K562 (cell line): ENCODE data around the gene NUP62.
"Not testable (repeated sequence)": the region's sequence is repeated elsewhere in the genome, so short reads cannot be mapped to it uniquely, and the experiment has no call there.

Source experiments
- CBX3 ChIP-seq, 2 experiments: IDR thresholded peaks; 1 replicate in 1 of 2; 2 replicates in 1 of 2; pipeline ENCODE4 v1.6.1; 2012; ENCODE audit warnings: inconsistent platforms in 2 of 2, low read length in 2 of 2, borderline replicate concordance in 1 of 2, control low read depth in 1 of 2
- CREB1 ChIP-seq, 2 experiments: sonication (generic) in 1 of 2; formaldehyde crosslinking in 1 of 2; IDR thresholded peaks; 2 replicates each; pipeline versions ENCODE4 v1.6.1 to v1.8.0; 2012 to 2022; ENCODE audit warnings: inconsistent platforms in 1 of 2, mild to moderate bottlenecking in 1 of 2, missing genetic modification reagents in 1 of 2, moderate library complexity in 1 of 2
- CTCF ChIP-seq, 3 experiments: IDR thresholded peaks in 2 of 3; conservative IDR thresholded peaks in 1 of 3; 2 replicates each; pipeline ENCODE4 v1.5.1; 2011 to 2012; ENCODE audit warnings: low read length in 3 of 3, mild to moderate bottlenecking in 3 of 3, control low read depth in 2 of 3, improper control_type of control experiment in 1 of 3, inconsistent platforms in 1 of 3, low read depth in 1 of 3, mixed read lengths in 1 of 3, moderate library complexity in 1 of 3; ENCODE audit not compliant: insufficient read depth in 2 of 3
- MBD2 ChIP-seq: sonication (generic); IDR thresholded peaks from 2 replicates; pipeline ENCODE4 v1.6.1; 2016; ENCODE audit warnings: low read depth, borderline replicate concordance
- MTA3 ChIP-seq: fragments of 450-650 bp; formaldehyde crosslinking; IDR thresholded peaks from 2 replicates; pipeline ENCODE4 v1.6.1; 2017; ENCODE audit warnings: mild to moderate bottlenecking, borderline replicate concordance
- POLR2A ChIP-seq: fragments of 450-650 bp; conservative IDR thresholded peaks from 2 replicates; pipeline ENCODE4 v1.6.1; 2016
- POLR2AphosphoS5 ChIP-seq: IDR thresholded peaks from 2 replicates; pipeline ENCODE4 v1.6.1; 2011; ENCODE audit warnings: mild to moderate bottlenecking, low read depth, low read length, moderate library complexity; ENCODE audit not compliant: control insufficient read depth, insufficient read depth
- SMAD3 ChIP-seq: fragments of 450-650 bp; formaldehyde crosslinking; conservative IDR thresholded peaks from 2 replicates; pipeline ENCODE4 v1.4.0; 2020; ENCODE audit warnings: mild to moderate bottlenecking
- XRCC5 ChIP-seq: fragments of 200-400 bp; formaldehyde crosslinking; IDR thresholded peaks from 2 replicates; pipeline ENCODE4 v1.6.1; 2017; ENCODE audit warnings: low read depth, mild to moderate bottlenecking, low read length
- ZNF511 ChIP-seq: sonication (generic); formaldehyde crosslinking; IDR thresholded peaks from 2 replicates; pipeline ENCODE4 v1.8.0; 2022; ENCODE audit warnings: mild to moderate bottlenecking, missing genetic modification reagents
- ZNF518B ChIP-seq: fragments of 250-450 bp; sonication (Bioruptor Pico); IDR thresholded peaks from 2 replicates; pipeline ENCODE4 v1.5.0; 2021; ENCODE audit warnings: mild to moderate bottlenecking, moderate library complexity

GRCh38 chr19:49960980-49961379, 31.7 kb upstream of the NUP62 start, which contains the start of gene SIGLEC11:
- not testable (repeated sequence) for TF ChIP-seq MTA3; CREB1 (IDR thresholded peaks at IDR 0.05); CREB1 (CRISPR knock-in tag; IDR thresholded peaks at IDR 0.05); ZNF518B; POLR2AphosphoS5; XRCC5; MBD2; POLR2A; SMAD3 (CRISPR knock-in tag); ZNF511 (CRISPR knock-in tag); CBX3 (IDR thresholded peaks at IDR 0.05; ENCODE audit: borderline replicate concordance in 1 of 2, low read length in 2 of 2); CTCF (IDR thresholded peaks at IDR 0.05 in 2 of 3, conservative IDR thresholded peaks at IDR 0.05 in 1 of 3; ENCODE audit: insufficient read depth in 2 of 3, low read depth in 1 of 3, low read length in 3 of 3)
